HepG2 (cell line): ENCODE data around the gene AJUBA. TPM values are rescaled to one million over a fixed set of nuclear protein-coding genes. Genes with fewer than 3 reads are reported as not detected.

Experiments
- ARNT2 ChIP-seq: sonication (generic); formaldehyde crosslinking; IDR thresholded peaks from 2 replicates; pipeline ENCODE4 v1.8.0; 2022; ENCODE audit warnings: mild to moderate bottlenecking, low read depth, missing genetic modification reagents, moderate library complexity
- ARNTL ChIP-seq: sonication (generic); formaldehyde crosslinking; IDR thresholded peaks from 2 replicates; pipeline ENCODE4 v1.4.0; 2020; ENCODE audit warnings: mild to moderate bottlenecking, missing genetic modification reagents
- ATF1 ChIP-seq: IDR thresholded peaks from 2 replicates; pipeline ENCODE4 v1.6.1; 2016; ENCODE audit warnings: mild to moderate bottlenecking, control low read depth
- CBX1 ChIP-seq: IDR thresholded peaks from one replicate; pipeline ENCODE4 v1.6.1; 2016; ENCODE audit warnings: antibody characterized with exemption, low read depth
- DNMT1 ChIP-seq: sonication (generic); formaldehyde crosslinking; IDR thresholded peaks from 2 replicates; pipeline ENCODE4 v1.5.1; 2020; ENCODE audit warnings: mild to moderate bottlenecking, missing genetic modification reagents
- DR1 ChIP-seq: sonication (generic); formaldehyde crosslinking; IDR thresholded peaks from 2 replicates; pipeline ENCODE4 v1.8.0; 2021; ENCODE audit warnings: mild to moderate bottlenecking, missing genetic modification reagents, inconsistent platforms
- FOXJ3 ChIP-seq: sonication (generic); formaldehyde crosslinking; IDR thresholded peaks from 2 replicates; pipeline ENCODE4 v1.4.0; 2020; ENCODE audit warnings: missing genetic modification reagents, mild to moderate bottlenecking, borderline replicate concordance
- GTF2F1 ChIP-seq: fragments of 150-350 bp; IDR thresholded peaks from 2 replicates; pipeline ENCODE4 v1.6.1; 2014; ENCODE audit warnings: low read length
- IKZF4 ChIP-seq: sonication (generic); formaldehyde crosslinking; IDR thresholded peaks from 2 replicates; pipeline ENCODE4 v1.5.1; 2020; ENCODE audit warnings: borderline replicate concordance, mild to moderate bottlenecking, low read depth, missing genetic modification reagents; ENCODE audit errors: not compliant biosample characterization
- KLF15 ChIP-seq: sonication (generic); formaldehyde crosslinking; IDR thresholded peaks from 2 replicates; pipeline ENCODE4 v1.8.1; 2023; ENCODE audit warnings: borderline replicate concordance, mild to moderate bottlenecking, inconsistent platforms, missing genetic modification reagents, mixed read lengths
- MIER3 ChIP-seq: IDR thresholded peaks from 2 replicates; pipeline ENCODE4 v1.6.1; 2016; ENCODE audit warnings: missing compliant biosample characterization, borderline replicate concordance
- NFE2L1 ChIP-seq: sonication (generic); formaldehyde crosslinking; IDR thresholded peaks from 2 replicates; pipeline ENCODE4 v1.4.0; 2020; ENCODE audit warnings: missing genetic modification reagents, mild to moderate bottlenecking, borderline replicate concordance
- NONO ChIP-seq, 2 experiments: fragments of 450-650 bp in 1 of 2; sonication (generic) in 1 of 2; formaldehyde crosslinking in 1 of 2; IDR thresholded peaks in 1 of 2; conservative IDR thresholded peaks in 1 of 2; 2 replicates each; pipeline versions ENCODE4 v1.6.1 to v1.8.0; 2017 to 2022; ENCODE audit warnings: mild to moderate bottlenecking in 1 of 2, missing genetic modification reagents in 1 of 2, moderate library complexity in 1 of 2
- ZFP36L1 ChIP-seq: sonication (generic); formaldehyde crosslinking; IDR thresholded peaks from 2 replicates; pipeline ENCODE4 v1.8.0; 2022; ENCODE audit warnings: mild to moderate bottlenecking, missing genetic modification reagents, moderate library complexity
- ZNF263 ChIP-seq: sonication (generic); formaldehyde crosslinking; IDR thresholded peaks from 2 replicates; pipeline ENCODE4 v1.4.0; 2020; ENCODE audit warnings: missing genetic modification reagents
- ZNF282 ChIP-seq: fragments of 450-650 bp; IDR thresholded peaks from 2 replicates; pipeline ENCODE4 v1.6.1; 2018; ENCODE audit not compliant: partially characterized antibody
- ZNF468 ChIP-seq: sonication (generic); formaldehyde crosslinking; IDR thresholded peaks from 2 replicates; pipeline ENCODE4 v1.8.0; 2022; ENCODE audit warnings: mild to moderate bottlenecking, moderate library complexity, missing genetic modification reagents
- ZNF749 ChIP-seq: sonication (generic); formaldehyde crosslinking; IDR thresholded peaks from 2 replicates; pipeline ENCODE4 v1.8.0; 2022; ENCODE audit warnings: mild to moderate bottlenecking, missing genetic modification reagents, moderate library complexity, borderline replicate concordance
- ZSCAN22 ChIP-seq: sonication (generic); formaldehyde crosslinking; IDR thresholded peaks from 2 replicates; pipeline ENCODE4 v1.4.0; 2020; ENCODE audit warnings: mild to moderate bottlenecking, missing genetic modification reagents
- ZSCAN30 ChIP-seq: sonication (generic); formaldehyde crosslinking; IDR thresholded peaks from 2 replicates; pipeline ENCODE4 v1.5.0; 2020; ENCODE audit warnings: mild to moderate bottlenecking, missing genetic modification reagents
- polyA plus RNA-seq, 8 experiments: library from polyadenylated mRNA; depleted of rRNA in 3 of 8; stranded (reverse) in 7 of 8; unstranded in 1 of 8; fragments of >200 nt; fragmentation: Illumina TruSeq in 4 of 8; extraction: Trizol in 4 of 8; gene quantifications; 2 replicates each; pipeline versions ENCODE4 v1.2.1 to v1.2.3, GENCODE V29; 2011 to 2016; ENCODE audit warnings: low read depth in 4 of 8, missing spikeins in 1 of 8, mixed read lengths in 1 of 8; ENCODE audit not compliant: insufficient read depth in 1 of 8
- total RNA-seq, 5 experiments: library from RNA; depleted of rRNA; stranded (reverse); fragments of >200 nt; fragmentation: Illumina TruSeq; extraction: Trizol; gene quantifications; 2 replicates each; pipeline ENCODE4 v1.2.3, GENCODE V29; 2016; ENCODE audit warnings: low read depth in 1 of 5
- TF ChIP-seq, protein P1 (sequence below): sonication (generic); formaldehyde crosslinking; IDR thresholded peaks from 2 replicates; pipeline ENCODE4 v1.4.0; 2020; ENCODE audit warnings: missing genetic modification reagents
- TF ChIP-seq, protein P2 (sequence below): sonication (generic); formaldehyde crosslinking; IDR thresholded peaks from 2 replicates; pipeline ENCODE4 v1.4.0; 2020; ENCODE audit warnings: mild to moderate bottlenecking, missing genetic modification reagents
- TF ChIP-seq, protein P3 (sequence below): sonication (generic); formaldehyde crosslinking; IDR thresholded peaks from 2 replicates; pipeline ENCODE4 v1.5.1; 2020; ENCODE audit warnings: missing genetic modification reagents, mild to moderate bottlenecking, borderline replicate concordance
- TF ChIP-seq, protein P4 (sequence below): sonication (generic); formaldehyde crosslinking; IDR thresholded peaks from 2 replicates; pipeline ENCODE4 v1.9.0; 2021; ENCODE audit warnings: missing genetic modification reagents, mild to moderate bottlenecking, borderline replicate concordance

AJUBA gene
- total and polyA plus RNA-seq, 2 of the 13 experiments (the other 11 are each of a cell fraction or from before 2014, with no cell fraction given), result 157 to 241 TPM

DNA sequence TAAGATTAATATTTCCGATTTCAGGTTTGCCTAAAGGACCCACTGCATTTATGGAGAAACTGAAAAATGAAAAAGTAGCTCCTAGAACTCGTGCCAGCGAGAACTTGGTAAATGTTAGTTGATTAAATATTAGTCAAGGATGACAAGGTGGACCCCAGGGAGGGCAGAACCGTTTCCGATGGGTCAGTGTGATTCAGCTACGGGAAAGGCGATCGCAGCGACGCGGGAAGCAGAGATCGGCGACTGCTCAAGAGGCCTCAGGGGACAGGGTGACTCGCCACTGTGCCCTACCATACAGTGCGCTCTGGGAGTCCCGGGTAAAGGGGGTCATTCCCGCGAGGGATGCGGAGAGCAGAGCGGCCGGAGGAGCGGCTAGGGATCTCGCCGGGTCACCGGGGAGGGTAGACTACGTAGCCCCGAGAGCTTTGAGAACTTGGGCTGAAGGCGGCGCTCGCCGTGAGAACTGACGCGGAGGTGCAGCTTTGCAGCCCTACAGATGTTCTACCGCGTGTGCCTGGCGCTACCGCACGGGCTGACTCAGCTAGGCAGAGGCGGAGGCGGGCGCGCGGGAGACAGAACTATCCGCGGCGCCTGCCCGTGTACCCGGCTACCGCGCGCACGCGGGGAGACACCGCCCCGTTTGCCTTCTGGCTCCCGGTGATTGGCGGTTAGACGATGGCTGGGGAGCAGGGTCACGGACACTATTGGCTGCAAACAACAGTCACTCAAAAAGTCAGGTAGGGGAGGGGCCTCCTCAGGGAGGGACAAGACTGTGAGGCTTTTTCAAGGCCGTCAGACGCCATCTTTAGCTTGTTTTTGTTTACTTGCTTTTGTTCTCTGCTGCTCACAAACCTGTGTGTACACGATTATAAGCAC lies 24.4 kb upstream of the AJUBA start (continued):
- TF ChIP-seq IKZF4 (CRISPR knock-in tag), result peak; percentile 99
- TF ChIP-seq KLF15 (CRISPR knock-in tag), result peak; percentile 87
- TF ChIP-seq ATF1, result no peak; the same call in 1 of the 2 replicates
- peak; percentile 78 for TF ChIP-seq GTF2F1
- peak; percentile 99; the same call in 1 of the 2 replicates for TF ChIP-seq ZNF749 (CRISPR knock-in tag)
- TF ChIP-seq ZSCAN22, result peak; percentile 81
- TF ChIP-seq ZNF263 (CRISPR knock-in tag), result peak; percentile 86
- TF ChIP-seq, protein P1, sequence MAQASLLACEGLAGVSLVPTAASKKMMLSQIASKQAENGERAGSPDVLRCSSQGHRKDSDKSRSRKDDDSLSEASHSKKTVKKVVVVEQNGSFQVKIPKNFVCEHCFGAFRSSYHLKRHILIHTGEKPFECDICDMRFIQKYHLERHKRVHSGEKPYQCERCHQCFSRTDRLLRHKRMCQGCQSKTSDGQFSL (CRISPR knock-in tag), result peak; percentile 90
- TF ChIP-seq, protein P2, sequence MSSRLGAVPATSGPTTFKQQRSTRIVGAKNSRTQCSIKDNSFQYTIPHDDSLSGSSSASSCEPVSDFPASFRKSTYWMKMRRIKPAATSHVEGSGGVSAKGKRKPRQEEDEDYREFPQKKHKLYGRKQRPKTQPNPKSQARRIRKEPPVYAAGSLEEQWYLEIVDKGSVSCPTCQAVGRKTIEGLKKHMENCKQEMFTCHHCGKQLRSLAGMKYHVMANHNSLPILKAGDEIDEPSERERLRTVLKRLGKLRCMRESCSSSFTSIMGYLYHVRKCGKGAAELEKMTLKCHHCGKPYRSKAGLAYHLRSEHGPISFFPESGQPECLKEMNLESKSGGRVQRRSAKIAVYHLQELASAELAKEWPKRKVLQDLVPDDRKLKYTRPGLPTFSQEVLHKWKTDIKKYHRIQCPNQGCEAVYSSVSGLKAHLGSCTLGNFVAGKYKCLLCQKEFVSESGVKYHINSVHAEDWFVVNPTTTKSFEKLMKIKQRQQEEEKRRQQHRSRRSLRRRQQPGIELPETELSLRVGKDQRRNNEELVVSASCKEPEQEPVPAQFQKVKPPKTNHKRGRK, result peak; percentile 46; the same call in 1 of the 2 replicates
- peak; percentile 92; the same call in 1 of the 2 replicates for TF ChIP-seq DR1 (CRISPR knock-in tag)
- peak; percentile 84; the same call in 1 of the 2 replicates for TF ChIP-seq ZSCAN30 (CRISPR knock-in tag)
- TF ChIP-seq NFE2L1 (CRISPR knock-in tag), result peak; percentile 97
- peak; percentile 96 for TF ChIP-seq ARNTL
- TF ChIP-seq MIER3, result peak; percentile 95
- TF ChIP-seq DNMT1 (CRISPR knock-in tag), result peak; percentile 94; the same call in 1 of the 2 replicates
- peak; percentile 99 for TF ChIP-seq ZFP36L1
- no peak for TF ChIP-seq ZNF468 (CRISPR knock-in tag)
- TF ChIP-seq, protein P3, sequence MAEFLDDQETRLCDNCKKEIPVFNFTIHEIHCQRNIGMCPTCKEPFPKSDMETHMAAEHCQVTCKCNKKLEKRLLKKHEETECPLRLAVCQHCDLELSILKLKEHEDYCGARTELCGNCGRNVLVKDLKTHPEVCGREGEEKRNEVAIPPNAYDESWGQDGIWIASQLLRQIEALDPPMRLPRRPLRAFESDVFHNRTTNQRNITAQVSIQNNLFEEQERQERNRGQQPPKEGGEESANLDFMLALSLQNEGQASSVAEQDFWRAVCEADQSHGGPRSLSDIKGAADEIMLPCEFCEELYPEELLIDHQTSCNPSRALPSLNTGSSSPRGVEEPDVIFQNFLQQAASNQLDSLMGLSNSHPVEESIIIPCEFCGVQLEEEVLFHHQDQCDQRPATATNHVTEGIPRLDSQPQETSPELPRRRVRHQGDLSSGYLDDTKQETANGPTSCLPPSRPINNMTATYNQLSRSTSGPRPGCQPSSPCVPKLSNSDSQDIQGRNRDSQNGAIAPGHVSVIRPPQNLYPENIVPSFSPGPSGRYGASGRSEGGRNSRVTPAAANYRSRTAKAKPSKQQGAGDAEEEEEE, result peak; percentile 76; the same call in 1 of the 2 replicates
- TF ChIP-seq, protein P4, sequence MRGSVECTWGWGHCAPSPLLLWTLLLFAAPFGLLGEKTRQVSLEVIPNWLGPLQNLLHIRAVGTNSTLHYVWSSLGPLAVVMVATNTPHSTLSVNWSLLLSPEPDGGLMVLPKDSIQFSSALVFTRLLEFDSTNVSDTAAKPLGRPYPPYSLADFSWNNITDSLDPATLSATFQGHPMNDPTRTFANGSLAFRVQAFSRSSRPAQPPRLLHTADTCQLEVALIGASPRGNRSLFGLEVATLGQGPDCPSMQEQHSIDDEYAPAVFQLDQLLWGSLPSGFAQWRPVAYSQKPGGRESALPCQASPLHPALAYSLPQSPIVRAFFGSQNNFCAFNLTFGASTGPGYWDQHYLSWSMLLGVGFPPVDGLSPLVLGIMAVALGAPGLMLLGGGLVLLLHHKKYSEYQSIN (CRISPR knock-in tag), result peak; percentile 64; the same call in 1 of the 2 replicates
- TF ChIP-seq FOXJ3 (CRISPR knock-in tag), result peak; percentile 88; the same call in 1 of the 2 replicates
- TF ChIP-seq ARNT2 (CRISPR knock-in tag), result peak; percentile 99
- peak; percentile 97 for TF ChIP-seq CBX1
- TF ChIP-seq NONO (IDR thresholded peaks at IDR 0.05), result no peak
- peak; percentile 99 for TF ChIP-seq NONO (CRISPR knock-in tag; conservative IDR thresholded peaks at IDR 0.05)
- no peak for TF ChIP-seq ZNF282
